ENCODE measurements around the gene SPI1. TPM values are rescaled to one million over a fixed set of nuclear protein-coding genes. Genes with fewer than 3 reads are reported as not detected.
A peak's percentile ranks its signal among the peaks of the same experiment; 100 is the strongest.

The SPI1 gene
- total RNA-seq, 1 donor from 2014 or later, result not detected

GRCh38 chr11:47425611-47426010, 47.3 kb upstream of the SPI1 start:
- Histone ChIP-seq H3K9me3 (ENCODE audit: insufficient read depth, low read depth, low read length) (no peaks in the 10 kb centered on the region), H3K9ac (ENCODE audit: low read length) (peak overlapping the region; percentile 99), H3K4me2 (ENCODE audit: low read length) (peak overlapping the region; percentile 97), H2AFZ (ENCODE audit: low read depth, low read length) (peak overlapping the region; percentile 90), H3K4me1 (ENCODE audit: insufficient read depth, low read length) (peaks cover 12% of the 10 kb centered on the region), H3K36me3 (ENCODE audit: insufficient read depth, low read length) (peaks cover 12% of the 10 kb centered on the region), H3K27me3 (ENCODE audit: insufficient read depth, low read length) (no peaks in the 10 kb centered on the region), H3K4me3 (ENCODE audit: insufficient read depth, low read depth, low read length) (peak overlapping the region; percentile 93), H3K79me2 (ENCODE audit: insufficient read depth, low read length) (peaks cover 41% of the 10 kb centered on the region), H4K20me1 (ENCODE audit: insufficient read depth, low read length) (peaks cover 11% of the 10 kb centered on the region), H3K27ac (ENCODE audit: low read depth, low read length) (peak overlapping the region; percentile 99)
- FAIRE-seq (no peak), DNase-seq (ENCODE audit: low read depth) (no peak)
- H3K36me3 Mint-ChIP-seq (ENCODE audit: low read depth, unreplicated experiment), result peaks cover 5% of the 10 kb centered on the region
- H3K4me1 Mint-ChIP-seq (ENCODE audit: low read depth, unreplicated experiment), result peaks cover 20% of the 10 kb centered on the region
- no peak for TF ChIP-seq EZH2 (IDR thresholded peaks at IDR 0.05; ENCODE audit: insufficient read depth, low read length)
- no peak for TF ChIP-seq CTCF (IDR thresholded peaks at IDR 0.05; ENCODE audit: insufficient read depth, low read depth, low read length)
- H3K9me3 Mint-ChIP-seq (ENCODE audit: unreplicated experiment), result no peaks in the 10 kb centered on the region
- peak overlapping the region; percentile 99 for H3K27ac Mint-ChIP-seq (ENCODE audit: unreplicated experiment)
- H3K4me3 Mint-ChIP-seq (ENCODE audit: unreplicated experiment), result peak overlapping the region; percentile 100
- H3K27me3 Mint-ChIP-seq (ENCODE audit: low read depth, unreplicated experiment), result no peaks in the 10 kb centered on the region

- no peaks in the 10 kb centered on the region for H3K27me3 ChIP-seq (ENCODE audit: insufficient read depth, low read length)
- H3K36me3 Mint-ChIP-seq (ENCODE audit: low read depth, unreplicated experiment), result peaks cover 22% of the 10 kb centered on the region
- peaks cover 28% of the 10 kb centered on the region for H3K4me1 Mint-ChIP-seq (ENCODE audit: low read depth, unreplicated experiment)
- H3K27me3 Mint-ChIP-seq (ENCODE audit: low read depth, unreplicated experiment), result no peaks in the 10 kb centered on the region
- H3K36me3 ChIP-seq (ENCODE audit: insufficient read depth, low read length), result peaks cover 36% of the 10 kb centered on the region
- no peak overlapping the region for H3K27ac Mint-ChIP-seq (ENCODE audit: unreplicated experiment)
- FAIRE-seq (no peak), DNase-seq (ENCODE audit: low read depth) (no peak)
- H2AFZ ChIP-seq (ENCODE audit: low read depth, low read length), result no peak overlapping the region
- peaks cover 23% of the 10 kb centered on the region for H4K20me1 ChIP-seq (ENCODE audit: insufficient read depth, low read length)
- no peaks in the 10 kb centered on the region for H3K9me3 Mint-ChIP-seq (ENCODE audit: unreplicated experiment)
- peaks cover 30% of the 10 kb centered on the region for H3K79me2 ChIP-seq (ENCODE audit: insufficient read depth, low read length)
- no peak overlapping the region for H3K4me3 Mint-ChIP-seq (ENCODE audit: unreplicated experiment)
- peaks cover 35% of the 10 kb centered on the region for H3K4me1 ChIP-seq (ENCODE audit: insufficient read depth, low read length)
- H3K27ac ChIP-seq (ENCODE audit: low read depth, low read length), result no peak overlapping the region
- no peak for TF ChIP-seq CTCF (IDR thresholded peaks at IDR 0.05; ENCODE audit: insufficient read depth, low read depth, low read length)
- no peak for TF ChIP-seq EZH2 (IDR thresholded peaks at IDR 0.05; ENCODE audit: insufficient read depth, low read length)
- H3K4me2 ChIP-seq (ENCODE audit: low read length), result no peak overlapping the region
- H3K4me3 ChIP-seq (ENCODE audit: insufficient read depth, low read depth, low read length), result no peak overlapping the region
- no peaks in the 10 kb centered on the region for H3K9me3 ChIP-seq (ENCODE audit: insufficient read depth, low read depth, low read length)
- H3K9ac ChIP-seq (ENCODE audit: low read length), result no peak overlapping the region
Measured at GRCh38 chr11:47418454-47419259, 40.3 kb upstream of the SPI1 start.

GRCh38 chr11:47417712-47418111, 39.4 kb upstream of the SPI1 start:
- Mint-ChIP-seq H3K4me3 (ENCODE audit: unreplicated experiment) (peak overlapping the region; percentile 64), H3K36me3 (ENCODE audit: low read depth, unreplicated experiment) (peaks cover 22% of the 10 kb centered on the region), H3K9me3 (ENCODE audit: unreplicated experiment) (no peaks in the 10 kb centered on the region), H3K27me3 (ENCODE audit: low read depth, unreplicated experiment) (no peaks in the 10 kb centered on the region), H3K27ac (ENCODE audit: unreplicated experiment) (peak overlapping the region; percentile 66), H3K4me1 (ENCODE audit: low read depth, unreplicated experiment) (peaks cover 31% of the 10 kb centered on the region)
- Histone ChIP-seq H3K9ac (ENCODE audit: low read length) (no peak overlapping the region), H3K4me2 (ENCODE audit: low read length) (no peak overlapping the region), H2AFZ (ENCODE audit: low read depth, low read length) (no peak overlapping the region), H3K9me3 (ENCODE audit: insufficient read depth, low read depth, low read length) (no peaks in the 10 kb centered on the region), H3K27ac (ENCODE audit: low read depth, low read length) (no peak overlapping the region), H3K36me3 (ENCODE audit: insufficient read depth, low read length) (peaks cover 34% of the 10 kb centered on the region), H4K20me1 (ENCODE audit: insufficient read depth, low read length) (peaks cover 25% of the 10 kb centered on the region), H3K4me3 (ENCODE audit: insufficient read depth, low read depth, low read length) (no peak overlapping the region), H3K27me3 (ENCODE audit: insufficient read depth, low read length) (no peaks in the 10 kb centered on the region), H3K4me1 (ENCODE audit: insufficient read depth, low read length) (peaks cover 42% of the 10 kb centered on the region), H3K79me2 (ENCODE audit: insufficient read depth, low read length) (peaks cover 26% of the 10 kb centered on the region)
- FAIRE-seq, result no peak
- TF ChIP-seq EZH2 (IDR thresholded peaks at IDR 0.05; ENCODE audit: insufficient read depth, low read length), result no peak
- TF ChIP-seq CTCF (IDR thresholded peaks at IDR 0.05; ENCODE audit: insufficient read depth, low read depth, low read length), result no peak
- no peak for DNase-seq (ENCODE audit: low read depth)

Measured in astrocyte (in vitro differentiated cells and primary cell).